ENCODE results near the gene SUSD4.

- no peak for TF ChIP-seq CTCF (conservative IDR thresholded peaks at IDR 0.05)
- no peak for TF ChIP-seq EZH2 (IDR thresholded peaks at IDR 0.05; ENCODE audit: low read depth)
Observed at GRCh38 chr1:223183268-223183862, 180.6 kb downstream of the SUSD4 start.

All from PC-9 (cell line).